Upper lobe of right lung (tissue), 1 donor: ENCODE measurements around the gene PAQR6. TPM values are rescaled to one million over a fixed set of nuclear protein-coding genes. Genes with fewer than 3 reads are reported as not detected.

Source experiments
- ATAC-seq: fragments of 200-7000 bp; cut with Tn5 transposase; one replicate; pipeline ENCODE4 v1.9.1; 2020; ENCODE audit warnings: mild to moderate bottlenecking, moderate library complexity
- DNase-seq: peaks from one replicate; pipeline ENCODE4 v3.0.0-alpha.2; 2020
- H3K27ac ChIP-seq: fragments of 200-600 bp; one replicate; pipeline ENCODE4 v1.8.0; 2022
- H3K27me3 ChIP-seq: fragments of 200-600 bp; one replicate; pipeline ENCODE4 v1.8.0; 2022; ENCODE audit warnings: mild to moderate bottlenecking
- H3K36me3 ChIP-seq: fragments of 200-600 bp; one replicate; pipeline ENCODE4 v1.8.0; 2022
- H3K4me1 ChIP-seq: fragments of 200-600 bp; one replicate; pipeline ENCODE4 v1.8.0; 2022
- H3K4me3 ChIP-seq: fragments of 200-600 bp; one replicate; pipeline ENCODE4 v1.8.0; 2022; ENCODE audit warnings: mild to moderate bottlenecking
- H3K9me3 ChIP-seq: fragments of 200-600 bp; one replicate; pipeline ENCODE4 v1.8.0; 2022
- intact Hi-C: fragments of 100-400 bp; cut with DNase I; formaldehyde crosslinking; loops from one replicate; pipeline ENCODE4 v1.11.0; 2022
- total RNA-seq: library from RNA; stranded (reverse); fragmentation: NEBNext Ultra II Directional; extraction: Animal tissue kit (Norgen Biotek cat#: 25700); gene quantifications from one replicate; pipeline ENCODE4 v1.2.1, GENCODE V29; 2021
- TF ChIP-seq, protein P1 (sequence below): fragments of 200-600 bp; IDR thresholded peaks from one replicate; pipeline ENCODE4 v1.8.0; 2022; ENCODE audit warnings: antibody characterized with exemption
- donor health status: DM: no; HTN: yes; CAD: no; lungs with severe emphysema.

Gene PAQR6
- total RNA-seq, 1 donor from 2014 or later = 1.9 TPM

GRCh38 chr1:156289857-156290256, 42.0 kb upstream of the PAQR6 start:
- H3K27ac ChIP-seq = no peak overlapping the region
- TF ChIP-seq, protein P1, sequence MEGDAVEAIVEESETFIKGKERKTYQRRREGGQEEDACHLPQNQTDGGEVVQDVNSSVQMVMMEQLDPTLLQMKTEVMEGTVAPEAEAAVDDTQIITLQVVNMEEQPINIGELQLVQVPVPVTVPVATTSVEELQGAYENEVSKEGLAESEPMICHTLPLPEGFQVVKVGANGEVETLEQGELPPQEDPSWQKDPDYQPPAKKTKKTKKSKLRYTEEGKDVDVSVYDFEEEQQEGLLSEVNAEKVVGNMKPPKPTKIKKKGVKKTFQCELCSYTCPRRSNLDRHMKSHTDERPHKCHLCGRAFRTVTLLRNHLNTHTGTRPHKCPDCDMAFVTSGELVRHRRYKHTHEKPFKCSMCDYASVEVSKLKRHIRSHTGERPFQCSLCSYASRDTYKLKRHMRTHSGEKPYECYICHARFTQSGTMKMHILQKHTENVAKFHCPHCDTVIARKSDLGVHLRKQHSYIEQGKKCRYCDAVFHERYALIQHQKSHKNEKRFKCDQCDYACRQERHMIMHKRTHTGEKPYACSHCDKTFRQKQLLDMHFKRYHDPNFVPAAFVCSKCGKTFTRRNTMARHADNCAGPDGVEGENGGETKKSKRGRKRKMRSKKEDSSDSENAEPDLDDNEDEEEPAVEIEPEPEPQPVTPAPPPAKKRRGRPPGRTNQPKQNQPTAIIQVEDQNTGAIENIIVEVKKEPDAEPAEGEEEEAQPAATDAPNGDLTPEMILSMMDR = no peak
- no peaks in the 10 kb centered on the region for H3K9me3 ChIP-seq
- peaks cover 10% of the 10 kb centered on the region for H3K4me1 ChIP-seq
- no peak overlapping the region for H3K4me3 ChIP-seq
- H3K27me3 ChIP-seq = no peaks in the 10 kb centered on the region
- ATAC-seq (no peak), DNase-seq (no peak)
- intact Hi-C loops = no loop called here
- no peaks in the 10 kb centered on the region for H3K36me3 ChIP-seq

- DNase-seq (no peak), ATAC-seq (no peak)
- Histone ChIP-seq H3K4me3 (no peak overlapping the region), H3K9me3 (no peaks in the 10 kb centered on the region), H3K36me3 (no peaks in the 10 kb centered on the region), H3K27ac (no peak overlapping the region), H3K27me3 (no peaks in the 10 kb centered on the region), H3K4me1 (peaks cover 18% of the 10 kb centered on the region)
- intact Hi-C loops = no loop called here
- TF ChIP-seq, protein P1 = no peak
Measured at GRCh38 chr1:156286061-156286460, 38.2 kb upstream of the PAQR6 start.

GRCh38 chr1:156285437-156285836, 37.6 kb upstream of the PAQR6 start:
- H3K4me1 ChIP-seq = peaks cover 24% of the 10 kb centered on the region
- H3K27me3 ChIP-seq = no peaks in the 10 kb centered on the region
- intact Hi-C loops = no loop called here
- H3K36me3 ChIP-seq = no peaks in the 10 kb centered on the region
- no peak overlapping the region for H3K27ac ChIP-seq
- DNase-seq (no peak), ATAC-seq (no peak)
- H3K4me3 ChIP-seq = no peak overlapping the region
- no peaks in the 10 kb centered on the region for H3K9me3 ChIP-seq
- TF ChIP-seq, protein P1 = no peak

DNA sequence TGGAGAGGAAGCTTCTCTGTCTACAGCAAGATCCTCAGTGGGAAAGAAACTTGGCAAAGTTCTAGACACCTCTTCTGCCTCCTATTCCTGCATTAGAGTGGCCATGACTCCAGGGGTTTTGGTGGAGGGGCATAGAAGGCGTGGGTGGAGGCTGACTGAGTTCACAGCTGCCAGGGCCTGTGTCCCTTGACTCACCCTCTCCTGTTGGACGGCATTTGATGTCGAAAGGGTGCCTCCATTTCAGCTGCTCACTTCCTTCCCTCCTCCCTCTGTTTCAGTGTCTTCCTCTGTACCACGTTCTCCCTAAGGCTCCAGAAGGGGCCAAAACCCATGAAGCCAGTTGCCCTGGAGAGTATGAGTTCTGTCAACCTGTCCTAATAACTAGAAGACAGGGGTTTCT, 36.9 kb upstream of the PAQR6 start:
- ATAC-seq (no peak), DNase-seq (no peak)
- intact Hi-C loops = no loop called here
- H3K36me3 ChIP-seq = peaks cover 5% of the 10 kb centered on the region
- no peaks in the 10 kb centered on the region for H3K9me3 ChIP-seq
- no peaks in the 10 kb centered on the region for H3K27me3 ChIP-seq
- TF ChIP-seq, protein P1 = no peak
- no peak overlapping the region for H3K4me3 ChIP-seq
- no peak overlapping the region for H3K27ac ChIP-seq
- peaks cover 25% of the 10 kb centered on the region for H3K4me1 ChIP-seq

DNA sequence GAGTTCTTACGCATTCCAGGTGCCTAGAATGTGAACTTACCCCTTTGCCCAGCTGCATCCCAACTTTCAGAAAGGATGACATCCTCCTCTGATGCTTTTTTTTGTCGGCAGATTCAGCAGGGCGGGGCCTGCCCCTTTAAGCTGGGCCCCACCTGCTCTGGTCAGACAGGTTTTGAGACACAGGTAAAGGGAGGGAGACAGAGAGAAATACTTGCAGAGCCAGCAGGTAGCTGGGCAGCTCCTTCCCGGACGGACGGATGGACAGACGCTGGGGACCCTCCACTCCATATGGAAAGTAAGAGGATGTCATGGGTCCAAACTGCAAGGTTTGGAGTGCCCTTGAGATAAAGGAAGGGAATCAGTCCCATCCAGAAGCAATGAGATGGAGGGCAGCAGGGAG, 36.3 kb upstream of the PAQR6 start, which contains the start of gene TMEM79:
Gene TMEM79 (plus strand): TSS at position 214 of the 400 bp plus-strand sequence. CDS start 902 bp downstream, outside the sequence.
- no peak for ATAC-seq
- TF ChIP-seq, protein P1 = no peak
- H3K4me1 ChIP-seq = peaks cover 25% of the 10 kb centered on the region
- peaks cover 10% of the 10 kb centered on the region for H3K36me3 ChIP-seq
- intact Hi-C loops = no loop called here
- no peaks in the 10 kb centered on the region for H3K27me3 ChIP-seq
- H3K9me3 ChIP-seq = no peaks in the 10 kb centered on the region
- H3K4me3 ChIP-seq = peak within 1 kb of the TSS; percentile 67
- DNase-seq = no peak
- peak within 1 kb of the TSS; percentile 88 for H3K27ac ChIP-seq

DNA sequence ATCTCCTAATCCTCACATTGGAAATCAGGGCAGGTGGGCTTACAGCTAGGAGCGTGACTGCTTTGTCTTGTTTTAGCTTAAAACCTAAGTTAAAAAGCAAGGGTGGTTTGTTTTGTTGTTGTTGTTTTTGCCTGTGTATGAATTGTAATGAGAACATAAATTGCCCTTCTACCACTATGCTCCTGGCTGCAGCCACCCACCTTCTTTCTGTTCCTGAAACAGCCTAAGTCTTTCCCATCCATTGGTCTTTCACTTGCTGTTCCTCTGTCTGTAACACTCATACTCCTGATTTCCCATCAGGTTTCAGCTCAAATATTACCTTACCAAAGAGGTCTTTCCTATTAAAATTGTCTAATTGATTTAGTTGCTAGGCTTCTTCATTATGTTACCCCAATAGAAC, 35.7 kb upstream of the PAQR6 start:
- Histone ChIP-seq H3K36me3 (peaks cover 15% of the 10 kb centered on the region), H3K27me3 (no peaks in the 10 kb centered on the region), H3K4me1 (peaks cover 25% of the 10 kb centered on the region), H3K9me3 (no peaks in the 10 kb centered on the region), H3K27ac (no peak overlapping the region), H3K4me3 (peak overlapping the region; percentile 67)
- intact Hi-C loops = no loop called here
- DNase-seq (no peak), ATAC-seq (no peak)
- TF ChIP-seq, protein P1 = no peak
